NCI-H2107 treated with DMSO at 0.1 percent for 48 hours (cell line): ENCODE measurements around the gene ZNF783.
A peak's percentile ranks its signal among the peaks of the same experiment; 100 is the strongest.
"Not testable (repeated sequence)": the region's sequence is repeated elsewhere in the genome, so short reads cannot be mapped to it uniquely, and the experiment has no call there.

Experiments
- DNase-seq: peaks from one replicate; lab custom pipeline; 2025; ENCODE audit not compliant: unreplicated experiment; lab: John Stamatoyannopoulos, UW

ZNF783 gene

GRCh38 chr7:149261829-149262617, at the start of gene ZNF783:
ZNF783 (plus strand) TSS chr7:149262196; CDS start chr7:149262334, 138 bp downstream.
- DNase-seq, result no peak

- no peak for DNase-seq
These were observed 47.8 kb upstream of the ZNF783 start for GRCh38 chr7:149214020-149214720.

GRCh38 chr7:149216402-149216801, 45.6 kb upstream of the ZNF783 start:
- no peak for DNase-seq

GRCh38 chr7:149217570-149217969, 44.4 kb upstream of the ZNF783 start:
- no peak for DNase-seq

GRCh38 chr7:149218469-149219420, 43.3 kb upstream of the ZNF783 start:
- DNase-seq, result no peak

GRCh38 chr7:149220534-149220933, 41.5 kb upstream of the ZNF783 start:
- no peak for DNase-seq

- DNase-seq, result no peak
These were observed 38.8 kb upstream of the ZNF783 start for GRCh38 chr7:149223176-149223575.

GRCh38 chr7:149223761-149224160, 38.2 kb upstream of the ZNF783 start:
- DNase-seq, result no peak

GRCh38 chr7:149224352-149224751, 37.6 kb upstream of the ZNF783 start:
- no peak for DNase-seq

GRCh38 chr7:149225106-149225505, 36.9 kb upstream of the ZNF783 start:
- no peak for DNase-seq

GRCh38 chr7:149225656-149226055, 36.3 kb upstream of the ZNF783 start:
- no peak for DNase-seq

- not testable (repeated sequence) for DNase-seq
These were observed 35.6 kb upstream of the ZNF783 start for GRCh38 chr7:149226366-149226765.

- no peak for DNase-seq
These were observed 35.0 kb upstream of the ZNF783 start for GRCh38 chr7:149226840-149227494.

- DNase-seq, result no peak
These were observed 33.0 kb upstream of the ZNF783 start for GRCh38 chr7:149228831-149229471.

- peak; percentile 30 for DNase-seq
These were observed 32.5 kb upstream of the ZNF783 start for GRCh38 chr7:149229526-149229925.

GRCh38 chr7:149232362-149232761, 29.6 kb upstream of the ZNF783 start:
- DNase-seq, result no peak

GRCh38 chr7:149233655-149234204, 28.3 kb upstream of the ZNF783 start:
- DNase-seq, result not testable (repeated sequence)

GRCh38 chr7:149237502-149237901, 24.5 kb upstream of the ZNF783 start:
- no peak for DNase-seq

GRCh38 chr7:149238051-149238450, 23.9 kb upstream of the ZNF783 start:
- no peak for DNase-seq
